Peyer's patch (tissue), 4 donors: ENCODE measurements around the gene ETNK1. TPM values are rescaled to one million over a fixed set of nuclear protein-coding genes. Genes with fewer than 3 reads are reported as not detected.

Experiments
- DNase-seq, 3 donors: peaks; one replicate each; pipeline ENCODE4 v3.0.0-alpha.2; 2017 to 2019
- H3K27ac ChIP-seq, 4 donors: fragments of 200-600 bp; sonication (generic); one replicate each; pipeline ENCODE4 v1.5.1; 2016 to 2019
- H3K27me3 ChIP-seq, 2 donors: fragments of 200-600 bp; sonication (generic); one replicate each; pipeline ENCODE4 v1.5.1; 2019
- H3K36me3 ChIP-seq, 3 donors: fragments of 200-600 bp; sonication (generic); one replicate each; pipeline ENCODE4 v1.5.1; 2016 to 2019
- H3K4me1 ChIP-seq, 4 donors: fragments of 200-600 bp; sonication (generic); one replicate each; pipeline ENCODE4 v1.5.1; 2016 to 2019
- H3K4me3 ChIP-seq, 4 donors: fragments of 200-600 bp; sonication (generic); 1 replicate in 3 of 4; 2 replicates in 1 of 4; pipeline ENCODE4 v1.5.1; 2016 to 2019; ENCODE audit warnings: mild to moderate bottlenecking in 1 of 4
- H3K9me3 ChIP-seq, 4 donors: fragments of 200-600 bp; sonication (generic); one replicate each; pipeline ENCODE4 v1.5.1; 2016 to 2019; ENCODE audit warnings: mild to moderate bottlenecking in 1 of 4
- CTCF ChIP-seq, 6 experiments: fragments of 450-650 bp in 4 of 6; fragments of 200-600 bp in 2 of 6; sonication (generic) in 1 of 6; IDR thresholded peaks; one replicate each; pipeline ENCODE4 v1.5.1; 2017 to 2019; ENCODE audit warnings: antibody characterized with exemption in 6 of 6, mild to moderate bottlenecking in 3 of 6, moderate library complexity in 1 of 6
- POLR2A ChIP-seq, 2 donors: fragments of 450-650 bp; IDR thresholded peaks; one replicate each; pipeline ENCODE4 v1.5.1; 2017; ENCODE audit warnings: antibody characterized with exemption in 2 of 2, mild to moderate bottlenecking in 2 of 2, moderate library complexity in 2 of 2
- small RNA-seq, 2 donors: library from RNA; depleted of rRNA; stranded (forward); fragments of <200 nt; gene quantifications; one replicate each; pipeline ENCODE3, GENCODE V24; 2016
- total RNA-seq, 4 donors: library from RNA; depleted of rRNA; stranded (reverse); fragments of >200 nt; gene quantifications; one replicate each; pipeline ENCODE4 v1.1.0, GENCODE V29; 2016

The ETNK1 gene
- total RNA-seq, 4 donors from 2014 or later, result 48.5 to 73.3 (median 58.4) TPM

- no peaks in the 10 kb centered on the region for H3K36me3 ChIP-seq
- H3K27me3 ChIP-seq, result no peaks in the 10 kb centered on the region
- TF ChIP-seq CTCF (IDR thresholded peaks at IDR 0.05) (no peak), POLR2A (IDR thresholded peaks at IDR 0.05) (no peak)
- no peaks in the 10 kb centered on the region for H3K4me1 ChIP-seq
- H3K27ac ChIP-seq, result no peak overlapping the region
- no peaks in the 10 kb centered on the region for H3K9me3 ChIP-seq
- DNase-seq, result no peak
- no peak overlapping the region for H3K4me3 ChIP-seq
Observed at GRCh38 chr12:22731236-22731635, 106.3 kb downstream of the ETNK1 start.

- Histone ChIP-seq H3K4me1 (no peaks in the 10 kb centered on the region), H3K36me3 (no peaks in the 10 kb centered on the region), H3K27ac (no peak overlapping the region), H3K27me3 (no peaks in the 10 kb centered on the region), H3K9me3 (no peaks in the 10 kb centered on the region), H3K4me3 (no peak overlapping the region)
- no peak for DNase-seq
- TF ChIP-seq CTCF (IDR thresholded peaks at IDR 0.05), result no peak
Observed at GRCh38 chr12:22733756-22734155, 108.8 kb downstream of the ETNK1 start.

- Histone ChIP-seq H3K9me3 (no peaks in the 10 kb centered on the region), H3K27me3 (no peaks in the 10 kb centered on the region)
Observed at GRCh38 chr12:22738945-22739344, 114.0 kb downstream of the ETNK1 start.

More at GRCh38 chr12:22738945-22739344, 114.0 kb downstream of the ETNK1 start:
- Histone ChIP-seq H3K36me3 (no peaks in the 10 kb centered on the region), H3K4me3 (no peak overlapping the region), H3K27ac (no peak overlapping the region), H3K4me1 (no peaks in the 10 kb centered on the region)
- no peak for DNase-seq
- TF ChIP-seq POLR2A (IDR thresholded peaks at IDR 0.05) (no peak), CTCF (IDR thresholded peaks at IDR 0.05) (no peak)

Small RNA genes within 50 kb of the gene (small RNA-seq; reads per million reads assigned to genes)
- 0 reads per million in 2 donors for gene RPS27P22

Other genes with a start within 250 kb of the ETNK1 start
- gene C2CD5, start 80.6 kb upstream of the ETNK1 start, total RNA-seq, result 10 to 100 TPM; 43.7 to 68.5 (median 46.8) TPM